ENCODE data around the gene ADARB1.

ADARB1 gene

DNA sequence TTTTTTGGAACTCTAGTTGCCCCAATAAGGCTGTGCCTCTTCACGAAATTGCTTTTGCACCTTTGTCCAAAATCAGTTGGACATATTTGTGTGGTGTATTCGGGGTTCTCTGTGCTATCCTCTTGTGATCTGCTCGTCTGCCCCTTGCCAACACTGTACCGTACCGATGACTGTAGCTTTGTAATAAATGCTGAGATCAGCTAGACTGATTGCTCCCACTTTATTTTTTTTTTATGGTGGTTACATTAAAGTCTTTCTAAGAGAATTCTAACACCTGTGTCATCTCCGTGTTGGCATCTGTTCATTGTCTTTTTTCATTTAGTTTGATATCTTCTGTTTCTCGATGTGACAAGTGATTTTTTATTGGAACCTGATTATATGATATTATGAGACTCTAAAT lies 94.1 kb downstream of the ADARB1 start:
- no peak for DNase-seq (ENCODE audit: low spot score)

DNA sequence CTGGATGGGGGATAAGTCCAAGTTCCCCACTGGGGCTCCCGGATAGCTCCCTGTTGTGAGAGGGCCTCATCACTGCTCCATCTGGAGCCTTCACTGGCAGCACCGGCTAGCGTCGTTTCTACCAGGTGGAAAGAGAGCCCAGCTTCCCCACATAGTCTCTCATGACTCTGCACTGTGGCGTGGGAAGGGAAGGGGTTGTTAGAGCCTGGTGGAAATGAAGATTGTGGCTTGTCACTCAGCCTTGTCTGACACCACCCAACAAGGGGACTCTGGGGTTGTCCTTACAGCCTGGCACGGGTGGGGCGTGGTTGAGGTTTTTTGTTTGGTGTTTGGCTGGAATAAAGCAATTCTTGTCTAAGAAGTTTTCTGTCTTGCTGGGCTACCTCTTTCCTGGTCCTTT lies 94.6 kb downstream of the ADARB1 start:
- peak; percentile 55 for DNase-seq (ENCODE audit: low spot score)

DNA sequence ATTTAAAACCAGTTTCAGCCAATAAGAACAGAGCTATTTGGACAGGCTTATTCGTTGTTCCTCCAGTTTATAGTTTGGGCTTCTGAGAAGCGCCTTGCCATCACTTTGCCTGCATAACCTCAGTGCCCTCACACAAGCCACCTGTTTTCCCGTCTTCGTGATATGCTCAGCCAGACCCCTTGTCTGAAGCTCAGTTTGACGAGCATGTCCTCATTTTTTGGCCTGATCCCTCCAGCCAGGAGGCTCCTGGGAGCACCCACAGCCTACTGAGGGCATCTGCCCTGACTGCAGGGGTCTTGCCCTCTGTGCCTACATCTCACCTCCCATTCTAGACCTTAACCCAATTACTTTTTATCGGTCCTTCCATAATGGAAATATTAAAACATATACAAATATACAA lies 95.3 kb downstream of the ADARB1 start:
- peak; percentile 30 for DNase-seq (ENCODE audit: low spot score)

DNA sequence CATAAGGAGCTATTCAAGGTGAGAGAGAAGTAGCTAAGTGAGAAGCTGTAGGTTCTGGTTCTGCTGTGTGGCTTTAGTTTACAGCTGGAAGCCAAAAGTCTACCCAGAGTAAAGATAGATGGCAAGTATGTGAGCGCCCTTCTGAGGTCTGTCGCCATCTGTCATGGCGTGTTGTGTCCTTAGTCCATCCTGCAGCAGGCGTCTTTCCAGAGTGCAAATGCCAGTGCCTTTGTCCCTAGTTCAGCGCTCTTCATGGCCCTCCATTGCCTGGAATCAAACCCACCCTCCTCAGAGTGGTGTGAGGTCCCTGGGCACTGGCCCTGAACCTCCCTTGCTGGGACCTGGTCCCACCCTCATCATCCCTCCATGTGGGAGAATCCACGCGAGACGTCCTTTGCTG lies 96.6 kb downstream of the ADARB1 start:
- DNase-seq (ENCODE audit: low spot score) = peak; percentile 36

DNA sequence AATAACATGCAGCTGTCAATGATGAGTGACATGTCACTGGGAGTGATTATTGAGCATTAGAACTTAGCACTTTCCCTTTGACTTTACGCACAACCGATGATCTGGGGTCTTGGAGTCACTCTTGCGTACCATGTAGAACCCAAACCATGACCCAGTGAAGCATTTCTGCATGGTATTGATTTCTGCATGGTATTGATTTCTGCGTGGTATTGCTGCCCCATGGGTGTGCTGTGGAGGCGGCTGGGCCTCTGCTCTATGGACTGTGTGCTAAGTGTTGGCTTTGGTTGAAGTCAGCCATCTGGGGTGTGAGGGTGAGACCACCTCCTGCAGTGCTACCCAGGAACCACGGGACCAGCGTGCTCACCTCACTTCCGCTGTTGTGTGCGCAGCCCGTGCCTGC lies 98.0 kb downstream of the ADARB1 start:
- DNase-seq (ENCODE audit: low spot score) = no peak

DNA sequence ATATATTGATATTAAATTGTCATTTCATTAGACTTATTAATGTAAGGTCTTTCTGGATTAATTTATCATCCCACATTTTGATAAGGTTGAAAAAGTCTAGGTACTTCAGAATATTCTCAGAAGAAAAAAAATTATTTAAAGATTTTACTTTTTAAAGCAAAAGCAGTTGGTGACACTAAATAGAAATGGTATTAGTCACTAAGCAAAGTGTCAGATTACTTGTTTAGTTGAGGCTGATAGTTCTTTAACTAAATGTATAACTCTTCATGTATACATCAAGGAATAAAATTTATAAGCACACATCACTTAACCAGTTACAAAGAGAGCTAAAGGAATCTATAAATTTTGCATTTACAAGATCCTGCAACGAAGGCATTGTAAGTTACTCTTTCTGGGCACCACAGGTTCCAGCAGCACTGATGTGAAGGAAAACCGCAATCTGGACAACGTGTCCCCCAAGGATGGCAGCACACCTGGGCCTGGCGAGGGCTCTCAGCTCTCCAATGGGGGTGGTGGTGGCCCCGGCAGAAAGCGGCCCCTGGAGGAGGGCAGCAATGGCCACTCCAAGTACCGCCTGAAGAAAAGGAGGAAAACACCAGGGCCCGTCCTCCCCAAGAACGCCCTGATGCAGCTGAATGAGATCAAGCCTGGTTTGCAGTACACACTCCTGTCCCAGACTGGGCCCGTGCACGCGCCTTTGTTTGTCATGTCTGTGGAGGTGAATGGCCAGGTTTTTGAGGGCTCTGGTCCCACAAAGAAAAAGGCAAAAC lies 101.1 kb downstream of the ADARB1 start:
- DNase-seq (ENCODE audit: low spot score) = peak; percentile 53

DNA sequence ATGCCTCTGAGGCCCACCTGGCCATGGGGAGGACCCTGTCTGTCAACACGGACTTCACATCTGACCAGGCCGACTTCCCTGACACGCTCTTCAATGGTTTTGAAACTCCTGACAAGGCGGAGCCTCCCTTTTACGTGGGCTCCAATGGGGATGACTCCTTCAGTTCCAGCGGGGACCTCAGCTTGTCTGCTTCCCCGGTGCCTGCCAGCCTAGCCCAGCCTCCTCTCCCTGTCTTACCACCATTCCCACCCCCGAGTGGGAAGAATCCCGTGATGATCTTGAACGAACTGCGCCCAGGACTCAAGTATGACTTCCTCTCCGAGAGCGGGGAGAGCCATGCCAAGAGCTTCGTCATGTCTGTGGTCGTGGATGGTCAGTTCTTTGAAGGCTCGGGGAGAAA lies 101.8 kb downstream of the ADARB1 start:
- no peak for DNase-seq (ENCODE audit: low spot score)

DNA sequence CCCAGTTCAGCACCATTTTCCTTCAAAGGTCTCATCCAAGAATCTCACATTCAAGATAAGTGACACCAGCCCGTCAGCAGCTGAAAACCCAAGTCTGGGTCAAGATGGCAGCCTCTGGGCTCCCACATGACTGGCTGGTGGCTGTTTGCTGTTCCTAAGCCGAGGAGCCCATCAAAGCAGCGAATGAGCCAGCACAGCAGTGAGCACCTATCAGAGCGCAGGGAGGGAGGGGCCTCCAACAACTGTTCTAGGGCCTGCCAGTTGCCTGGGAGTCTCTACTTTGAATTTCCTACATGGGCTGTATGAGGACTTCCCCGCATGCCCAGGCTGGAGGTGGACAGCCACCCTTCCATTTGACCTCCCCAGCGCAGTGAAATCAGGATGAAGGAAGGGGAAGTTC lies 102.7 kb downstream of the ADARB1 start:
- no peak for DNase-seq (ENCODE audit: low spot score)

DNA sequence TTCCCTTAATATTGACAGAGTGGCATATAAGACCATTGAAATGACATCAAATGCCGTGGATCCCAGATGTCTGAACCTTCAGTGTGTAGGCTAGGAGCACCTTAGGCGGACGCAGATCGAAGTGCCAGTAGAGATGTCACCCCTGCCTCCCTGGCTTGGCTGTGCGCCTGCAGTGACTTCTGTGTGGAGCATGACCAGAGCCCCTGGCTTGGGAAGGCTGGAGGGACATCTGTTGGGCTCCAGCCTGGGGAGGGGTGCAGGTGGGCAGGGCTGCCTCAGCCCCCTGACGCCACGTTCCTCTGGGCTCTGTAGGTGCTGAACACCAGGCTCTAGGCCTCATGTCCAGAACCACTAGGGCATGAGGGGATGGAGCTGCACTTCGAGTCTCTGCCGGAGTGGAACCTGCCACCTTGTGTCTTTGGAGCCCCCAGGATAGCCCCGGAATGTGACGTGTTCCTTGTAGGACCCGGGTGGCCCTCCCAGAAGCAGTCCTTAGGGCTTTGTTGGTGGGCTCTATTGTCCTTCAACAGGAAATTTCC lies 103.8 kb downstream of the ADARB1 start:
- peak; percentile 52 for DNase-seq (ENCODE audit: low spot score)

DNA sequence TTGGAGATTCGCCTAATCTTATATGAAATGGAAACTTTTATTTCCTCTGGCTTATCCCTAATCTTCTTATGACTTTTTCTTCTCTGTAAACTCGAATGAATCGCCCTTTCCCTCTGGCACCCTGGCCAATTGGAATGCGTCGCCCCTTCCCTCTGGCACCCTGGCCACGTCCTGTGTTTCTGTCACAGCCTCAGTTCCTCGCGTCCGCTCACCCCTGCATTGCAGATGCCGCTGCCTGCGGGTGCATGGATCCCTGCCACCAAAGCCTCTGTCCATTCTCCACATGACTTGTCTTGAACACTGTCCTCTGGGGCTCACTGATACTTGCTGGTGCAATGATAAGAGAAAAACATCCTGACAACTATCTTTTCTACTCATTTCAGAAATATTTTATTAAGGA lies 104.6 kb downstream of the ADARB1 start:
- DNase-seq (ENCODE audit: low spot score) = no peak

DNA sequence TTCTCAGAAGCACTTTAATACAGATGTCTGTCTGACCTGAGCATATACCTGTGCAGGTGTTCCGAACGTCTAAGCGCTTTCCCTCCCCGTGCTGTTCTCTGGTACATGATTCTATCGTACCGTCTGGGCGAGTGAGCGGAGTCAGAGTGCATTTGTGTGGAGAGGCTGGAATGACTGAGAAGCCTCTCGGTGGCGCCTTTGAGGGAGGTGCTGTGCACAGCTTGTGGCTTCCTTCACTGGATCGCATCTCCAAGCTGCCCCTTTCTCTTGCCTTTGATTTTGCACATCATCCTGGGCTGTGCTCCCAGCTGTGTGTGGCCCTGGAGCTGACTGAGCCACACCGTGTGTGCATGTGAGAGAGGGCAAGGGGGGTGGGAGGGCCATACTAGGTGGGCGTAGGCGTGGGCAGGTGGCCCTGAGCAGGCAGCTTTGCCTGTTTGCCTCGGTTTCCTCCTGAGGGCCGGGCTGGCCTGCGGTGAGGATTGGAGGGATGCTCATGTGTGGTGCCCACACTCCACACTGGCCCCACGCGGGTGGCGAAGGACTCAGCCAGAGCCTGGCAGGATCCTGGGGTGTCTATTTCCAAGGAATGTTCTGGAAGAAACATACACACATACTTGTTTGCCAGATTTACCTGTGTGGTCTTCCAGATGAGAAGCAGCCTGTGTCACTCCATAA lies 105.3 kb downstream of the ADARB1 start:
- peak; percentile 55 for DNase-seq (ENCODE audit: low spot score)

DNA sequence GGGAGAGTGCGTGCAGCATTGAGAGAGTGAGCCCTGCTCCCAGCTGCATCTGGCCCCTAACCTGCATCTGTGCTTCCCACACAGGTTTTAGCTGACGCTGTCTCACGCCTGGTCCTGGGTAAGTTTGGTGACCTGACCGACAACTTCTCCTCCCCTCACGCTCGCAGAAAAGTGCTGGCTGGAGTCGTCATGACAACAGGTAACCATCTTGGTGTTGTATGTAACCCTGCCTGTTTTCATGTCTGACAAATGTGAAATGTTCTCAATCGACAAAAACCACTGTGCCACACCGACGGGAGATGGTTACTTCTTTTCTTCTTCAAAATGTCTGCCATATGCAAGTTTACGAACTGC lies 105.8 kb downstream of the ADARB1 start:
- DNase-seq (ENCODE audit: low spot score) = peak; percentile 28

DNA sequence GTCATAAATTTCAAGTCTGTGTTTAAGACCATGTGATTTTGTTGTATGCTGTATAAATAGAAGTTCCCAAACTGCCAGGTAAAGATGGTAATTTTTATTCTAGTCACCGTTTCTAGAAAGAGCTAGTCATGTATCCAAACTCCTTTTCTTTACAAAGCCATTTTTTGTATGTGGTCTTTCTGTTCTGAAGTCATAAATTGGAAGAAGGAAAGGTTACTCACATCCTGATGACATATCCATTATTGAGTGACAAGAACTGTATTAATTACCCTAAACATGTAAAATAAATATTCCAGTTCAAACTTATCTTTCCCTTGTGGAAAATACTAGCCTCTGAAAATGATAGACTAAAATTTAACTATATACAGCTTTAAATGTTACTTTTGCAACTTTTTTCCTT lies 108.6 kb downstream of the ADARB1 start:
- DNase-seq (ENCODE audit: low spot score) = no peak

DNA sequence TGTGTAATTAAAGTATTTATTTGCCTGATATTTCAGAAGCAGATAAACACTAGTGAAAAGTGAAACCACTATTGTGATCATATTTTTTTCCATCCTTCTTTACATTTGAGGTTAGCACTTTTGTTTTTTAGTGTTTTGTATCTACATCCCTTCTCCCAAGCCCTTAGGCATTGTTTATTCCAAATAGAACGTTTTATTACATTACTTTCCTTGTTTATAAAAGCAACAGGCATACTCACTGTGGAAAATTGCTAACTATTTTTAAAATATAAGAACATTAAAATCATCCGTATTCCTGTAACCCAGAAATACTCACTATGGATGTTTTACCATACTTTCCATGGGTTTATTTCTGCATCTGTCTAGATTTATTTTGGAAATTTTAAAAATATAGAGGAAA lies 109.5 kb downstream of the ADARB1 start:
- DNase-seq (ENCODE audit: low spot score) = no peak

DNA sequence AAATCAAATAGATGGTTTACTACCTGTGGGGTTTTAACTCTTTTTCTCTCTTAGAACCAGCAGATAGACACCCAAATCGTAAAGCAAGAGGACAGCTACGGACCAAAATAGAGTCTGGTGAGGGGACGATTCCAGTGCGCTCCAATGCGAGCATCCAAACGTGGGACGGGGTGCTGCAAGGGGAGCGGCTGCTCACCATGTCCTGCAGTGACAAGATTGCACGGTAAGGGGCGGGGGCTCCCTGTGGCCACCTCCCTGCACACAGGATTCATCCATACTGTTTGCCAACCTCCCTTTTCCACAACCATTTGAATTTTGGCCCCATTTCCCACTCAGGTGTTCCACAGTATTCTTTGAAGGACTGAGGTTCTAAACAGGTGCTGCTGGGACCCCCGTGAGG lies 110.5 kb downstream of the ADARB1 start:
- DNase-seq (ENCODE audit: low spot score) = no peak

DNA sequence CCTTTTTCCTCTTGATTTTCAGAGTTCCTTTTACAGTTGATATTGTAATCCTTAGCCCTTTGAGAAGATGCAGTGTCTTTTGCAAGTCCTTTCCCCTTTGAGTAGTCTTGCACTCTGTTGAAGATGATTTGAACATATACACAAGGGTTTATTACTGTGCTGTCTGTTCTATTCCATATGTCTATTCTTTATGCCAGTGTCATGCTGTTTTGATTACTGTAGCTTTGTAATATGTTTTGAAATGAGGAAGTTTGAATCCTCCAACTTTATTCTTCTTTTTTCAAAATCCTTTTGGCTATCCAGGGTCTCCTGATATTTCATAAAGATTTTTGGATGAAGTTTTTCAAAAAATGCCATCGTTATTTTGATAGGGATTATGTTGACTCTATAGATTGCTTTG lies 112.3 kb downstream of the ADARB1 start:
- no peak for DNase-seq (ENCODE audit: low spot score)

DNA sequence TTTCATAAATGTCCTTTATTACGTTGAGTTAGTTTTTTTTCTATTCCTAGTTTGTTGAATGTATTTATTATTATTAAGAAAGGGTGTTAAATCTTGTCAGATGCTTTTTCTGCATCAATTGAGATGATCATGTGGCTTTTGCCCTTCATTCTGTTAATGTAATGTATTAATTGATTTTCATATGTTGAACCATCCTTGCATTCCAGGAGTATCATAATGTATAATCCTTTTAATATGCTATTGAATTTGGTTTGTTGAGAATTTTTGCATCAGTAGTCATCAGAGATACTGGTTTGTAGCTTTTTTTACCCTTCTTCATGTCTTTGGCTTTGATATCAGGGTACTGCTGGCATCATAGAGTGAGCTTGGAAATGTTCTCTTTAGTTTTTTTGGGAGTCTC lies 113.3 kb downstream of the ADARB1 start:
- DNase-seq (ENCODE audit: low spot score) = no peak

DNA sequence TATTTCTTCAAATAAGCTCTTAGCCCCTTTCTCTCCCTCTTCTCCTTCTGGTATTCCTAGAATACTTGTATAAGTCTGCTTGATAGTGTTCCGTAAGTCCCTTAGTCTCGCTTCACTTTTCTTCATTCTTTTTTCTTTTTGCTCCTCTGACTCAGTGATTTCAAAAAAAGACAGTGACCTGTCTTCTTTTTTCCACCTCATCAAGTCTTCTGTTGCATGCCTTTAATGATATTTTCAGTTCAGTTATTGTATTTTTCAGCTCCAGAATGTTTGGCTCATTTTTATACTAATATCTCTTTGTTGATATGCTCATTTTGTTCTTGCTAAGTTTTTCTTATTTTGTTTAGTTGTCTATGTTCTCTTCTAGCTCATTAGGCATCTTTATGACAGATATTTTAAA lies 115.6 kb downstream of the ADARB1 start:
- no peak for DNase-seq (ENCODE audit: low spot score)

DNA sequence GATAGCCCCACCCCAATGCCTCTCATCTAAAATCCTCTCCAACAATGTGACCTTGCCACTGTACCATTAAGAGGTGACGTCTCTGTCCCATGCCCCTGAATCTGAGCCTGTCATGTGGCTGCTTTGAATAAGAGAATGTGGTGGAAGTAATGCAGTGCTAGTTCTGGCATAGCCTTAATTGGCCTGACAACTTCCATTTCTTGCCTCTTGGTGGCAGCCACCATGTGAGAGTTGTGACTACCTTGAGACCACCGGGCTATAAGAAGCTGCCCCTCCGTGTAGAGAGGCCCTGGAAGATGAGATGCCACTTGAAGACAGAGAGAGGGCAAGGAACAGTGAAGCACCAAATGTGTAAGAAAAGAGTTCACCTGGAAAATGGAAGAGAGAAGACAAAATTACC lies 118.0 kb downstream of the ADARB1 start:
- no peak for DNase-seq (ENCODE audit: low spot score)

DNA sequence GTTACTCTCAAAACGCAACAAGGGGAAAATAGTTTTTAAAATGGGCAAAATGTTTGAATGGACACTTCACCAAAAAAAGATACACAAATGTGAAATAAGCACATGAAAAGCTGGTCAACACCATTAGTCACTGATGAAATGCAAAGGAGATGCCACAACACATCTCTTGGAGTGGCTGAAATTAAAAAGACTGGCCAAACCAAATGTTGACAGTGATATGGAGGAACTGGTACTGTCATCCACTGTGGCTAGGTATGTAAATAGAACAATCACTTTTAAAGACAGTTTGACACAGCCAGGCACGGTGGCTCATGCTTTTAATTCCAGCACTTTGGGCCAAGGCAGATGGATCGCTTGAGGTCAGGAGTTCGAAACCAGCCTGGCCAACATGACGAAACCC lies 122.2 kb downstream of the ADARB1 start:
- DNase-seq (ENCODE audit: low spot score) = no peak

DNA sequence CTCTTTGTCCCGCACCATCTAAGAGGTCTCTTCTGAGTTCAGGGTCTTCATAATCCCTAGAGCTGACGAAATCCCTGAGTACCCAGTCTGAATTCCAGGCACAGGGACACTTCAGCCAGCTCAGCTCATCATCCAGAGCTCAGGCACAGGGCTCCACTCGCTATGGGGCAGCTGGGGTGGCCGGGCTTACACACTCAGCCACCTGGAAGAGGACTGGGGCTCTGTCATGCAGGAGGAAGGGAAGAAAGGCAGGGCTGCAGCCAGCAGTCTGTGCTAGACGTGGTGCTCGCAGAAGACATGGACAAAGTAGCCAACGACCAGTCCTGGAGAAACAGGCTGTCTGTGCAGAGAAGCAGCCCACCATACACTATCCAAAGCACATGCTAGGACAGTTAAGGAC lies 124.8 kb downstream of the ADARB1 start:
- DNase-seq (ENCODE audit: low spot score) = no peak

DNA sequence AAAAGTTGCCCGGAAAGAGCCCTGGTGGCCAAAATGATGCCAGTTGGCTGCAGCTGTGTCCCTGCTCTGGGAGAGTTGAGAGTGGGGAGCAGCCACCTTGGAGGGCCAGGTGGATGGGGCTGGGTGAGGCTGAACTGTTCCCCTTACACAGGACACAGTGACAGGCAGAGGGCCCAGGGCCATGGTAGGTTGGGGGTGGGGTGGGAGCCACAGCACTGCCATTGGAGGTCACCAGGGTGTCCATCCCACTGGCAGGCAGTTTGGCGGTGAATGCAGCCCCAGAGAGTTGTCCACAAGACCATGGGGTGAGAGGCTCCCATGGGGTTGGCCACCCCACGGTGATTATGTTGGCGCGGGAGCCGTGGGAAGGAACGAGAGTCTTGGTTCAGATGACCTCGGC lies 125.7 kb downstream of the ADARB1 start:
- no peak for DNase-seq (ENCODE audit: low spot score)

DNA sequence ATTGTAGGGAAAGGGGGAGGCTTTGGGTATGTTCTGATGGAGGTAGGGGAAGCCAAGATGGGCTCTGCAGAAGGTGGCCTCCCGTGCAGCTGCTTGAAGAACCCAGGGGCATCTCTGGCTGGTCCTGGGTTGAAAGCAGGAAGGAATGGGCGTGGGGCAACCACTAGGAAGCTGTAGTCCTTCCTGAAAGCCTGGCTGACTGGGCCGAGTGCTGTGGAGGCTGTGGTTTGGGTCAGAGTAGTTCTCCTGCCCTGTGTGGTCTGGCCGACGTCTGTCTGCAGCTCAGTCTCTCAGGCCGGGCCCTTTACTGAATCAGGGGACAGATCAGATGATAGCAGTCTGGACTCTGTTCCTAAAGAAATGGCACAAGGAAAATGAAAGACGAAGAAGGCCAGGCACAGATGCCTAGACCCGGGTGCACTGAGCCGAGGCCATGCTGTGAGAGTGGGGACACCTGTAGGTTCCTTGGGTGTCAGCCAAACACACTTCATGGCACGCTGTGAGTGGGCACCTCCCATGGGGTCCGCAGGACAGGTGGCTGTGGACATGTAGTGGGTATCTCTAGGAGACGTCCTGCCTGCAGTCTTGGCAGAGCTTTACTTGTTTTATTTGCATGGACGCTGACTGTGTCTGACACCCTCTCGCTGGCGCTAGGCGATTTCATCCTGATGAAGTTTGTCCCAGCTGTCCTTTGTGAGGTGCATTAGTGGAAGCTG lies 126.4 kb downstream of the ADARB1 start:
- no peak for DNase-seq (ENCODE audit: low spot score)
